ENCODE data around the gene ADGRA3. TPM values are rescaled to one million over a fixed set of nuclear protein-coding genes. Genes with fewer than 3 reads are reported as not detected.

The ADGRA3 gene
- polyA plus RNA-seq, 1 experiment: 36.0 TPM

DNA sequence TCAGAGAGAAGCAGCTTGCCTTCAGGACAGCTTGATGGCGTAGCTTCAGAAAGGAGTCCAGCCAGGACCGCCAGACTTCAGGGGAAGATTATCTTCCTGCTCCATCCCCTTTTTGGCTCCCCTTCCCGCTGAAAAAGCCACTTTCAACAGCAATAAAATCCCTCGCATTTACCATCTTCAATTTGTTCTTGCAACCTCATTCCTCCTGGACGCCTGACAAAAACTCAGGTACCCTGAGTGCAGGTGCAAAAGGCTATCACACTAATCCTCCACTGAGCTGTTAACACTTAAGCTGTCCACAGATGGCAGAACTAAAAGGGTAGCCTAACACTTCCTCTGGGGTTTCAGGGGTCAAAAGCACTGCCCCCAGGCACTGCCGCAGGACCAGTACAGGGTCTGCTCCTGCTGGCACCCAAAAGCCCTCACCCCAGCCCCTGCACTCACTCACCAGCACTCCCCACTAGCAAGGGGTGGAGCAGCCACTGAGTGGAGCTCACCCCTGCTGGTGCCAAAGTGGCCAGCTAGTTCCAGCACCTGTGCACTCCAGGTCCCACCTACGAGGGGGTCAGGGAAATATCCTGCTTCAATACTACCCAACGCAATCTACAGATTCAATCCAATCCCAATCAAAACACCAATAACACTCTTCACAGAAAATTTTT is 145.8 kb downstream of the ADGRA3 start:
- CTCF ChIA-PET: interaction anchor here (2.7 kb wide), 1 partner anchor 19 kb away, joined by 15 read pairs; no protein-coding TSS in a partner anchor
- DNase-seq (ENCODE audit: low read depth, low spot score): no peak
- H3K27ac ChIP-seq (ENCODE audit: low read depth, low read length): no peak overlapping the region
- H3K27me3 ChIP-seq (ENCODE audit: control insufficient read depth, insufficient read depth, low read length): no peaks in the 10 kb centered on the region
- POLR2A ChIA-PET: no interaction called here
- TF ChIP-seq, protein P1, sequence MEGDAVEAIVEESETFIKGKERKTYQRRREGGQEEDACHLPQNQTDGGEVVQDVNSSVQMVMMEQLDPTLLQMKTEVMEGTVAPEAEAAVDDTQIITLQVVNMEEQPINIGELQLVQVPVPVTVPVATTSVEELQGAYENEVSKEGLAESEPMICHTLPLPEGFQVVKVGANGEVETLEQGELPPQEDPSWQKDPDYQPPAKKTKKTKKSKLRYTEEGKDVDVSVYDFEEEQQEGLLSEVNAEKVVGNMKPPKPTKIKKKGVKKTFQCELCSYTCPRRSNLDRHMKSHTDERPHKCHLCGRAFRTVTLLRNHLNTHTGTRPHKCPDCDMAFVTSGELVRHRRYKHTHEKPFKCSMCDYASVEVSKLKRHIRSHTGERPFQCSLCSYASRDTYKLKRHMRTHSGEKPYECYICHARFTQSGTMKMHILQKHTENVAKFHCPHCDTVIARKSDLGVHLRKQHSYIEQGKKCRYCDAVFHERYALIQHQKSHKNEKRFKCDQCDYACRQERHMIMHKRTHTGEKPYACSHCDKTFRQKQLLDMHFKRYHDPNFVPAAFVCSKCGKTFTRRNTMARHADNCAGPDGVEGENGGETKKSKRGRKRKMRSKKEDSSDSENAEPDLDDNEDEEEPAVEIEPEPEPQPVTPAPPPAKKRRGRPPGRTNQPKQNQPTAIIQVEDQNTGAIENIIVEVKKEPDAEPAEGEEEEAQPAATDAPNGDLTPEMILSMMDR (IDR thresholded peaks at IDR 0.05; ENCODE audit: low read depth, low read length): no peak
- no peaks in the 10 kb centered on the region for H3K9me3 ChIP-seq (ENCODE audit: control insufficient read depth, insufficient read depth, low read length)
- H3K4me3 ChIP-seq (ENCODE audit: low read depth, low read length): no peak overlapping the region

DNA sequence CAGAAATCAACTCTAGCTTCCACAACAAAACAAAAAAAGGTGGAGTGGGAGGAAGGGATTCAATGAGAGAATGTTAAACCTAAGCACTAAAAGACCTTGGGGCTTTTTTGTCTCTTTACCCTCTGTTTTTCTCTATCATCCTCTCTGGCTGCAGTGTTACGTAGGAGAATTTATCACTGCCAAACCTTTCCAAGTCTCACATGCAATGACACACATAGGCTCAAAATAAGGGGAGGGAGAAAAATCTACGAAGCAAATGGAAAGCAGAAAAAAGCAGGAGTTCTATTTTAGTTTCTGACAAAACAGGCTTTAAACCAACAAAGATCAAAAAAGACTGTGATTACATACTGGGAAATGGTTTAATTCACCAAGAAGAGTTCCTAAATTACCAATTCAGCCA is 152.1 kb downstream of the ADGRA3 start:
- ChIA-PET CTCF (no interaction called here), POLR2A (no interaction called here)
- H3K9me3 ChIP-seq (ENCODE audit: control insufficient read depth, insufficient read depth, low read length): no peaks in the 10 kb centered on the region
- TF ChIP-seq, protein P1 (IDR thresholded peaks at IDR 0.05; ENCODE audit: low read depth, low read length): no peak
- no peak for DNase-seq (ENCODE audit: low read depth, low spot score)
- no peak overlapping the region for H3K4me3 ChIP-seq (ENCODE audit: low read depth, low read length)
- H3K27ac ChIP-seq (ENCODE audit: low read depth, low read length): no peak overlapping the region
- no peaks in the 10 kb centered on the region for H3K27me3 ChIP-seq (ENCODE audit: control insufficient read depth, insufficient read depth, low read length)

DNA sequence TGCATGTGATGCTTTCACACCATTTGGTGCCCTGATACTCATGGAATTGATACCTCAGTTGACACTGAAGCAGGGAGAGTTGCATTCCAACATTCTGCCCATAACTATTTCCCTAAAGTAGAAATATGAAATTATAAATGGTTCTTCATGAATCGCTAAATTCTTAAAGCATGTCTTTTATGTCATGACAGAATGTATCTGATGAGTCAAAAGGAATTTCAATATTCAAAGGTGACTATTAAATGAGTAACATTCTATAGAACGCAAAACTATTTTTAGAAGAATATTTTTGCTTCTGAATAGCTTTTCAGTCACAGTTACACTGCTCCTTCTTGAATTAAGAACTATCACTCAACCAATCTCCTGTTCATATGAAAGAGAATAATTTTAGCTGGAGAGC is 152.8 kb downstream of the ADGRA3 start:
- no peak overlapping the region for H3K27ac ChIP-seq (ENCODE audit: low read depth, low read length)
- TF ChIP-seq, protein P1 (IDR thresholded peaks at IDR 0.05; ENCODE audit: low read depth, low read length): no peak
- DNase-seq (ENCODE audit: low read depth, low spot score): no peak
- H3K27me3 ChIP-seq (ENCODE audit: control insufficient read depth, insufficient read depth, low read length): no peaks in the 10 kb centered on the region
- H3K4me3 ChIP-seq (ENCODE audit: low read depth, low read length): no peak overlapping the region
- H3K9me3 ChIP-seq (ENCODE audit: control insufficient read depth, insufficient read depth, low read length): no peaks in the 10 kb centered on the region
- ChIA-PET CTCF (no interaction called here), POLR2A (no interaction called here)

DNA sequence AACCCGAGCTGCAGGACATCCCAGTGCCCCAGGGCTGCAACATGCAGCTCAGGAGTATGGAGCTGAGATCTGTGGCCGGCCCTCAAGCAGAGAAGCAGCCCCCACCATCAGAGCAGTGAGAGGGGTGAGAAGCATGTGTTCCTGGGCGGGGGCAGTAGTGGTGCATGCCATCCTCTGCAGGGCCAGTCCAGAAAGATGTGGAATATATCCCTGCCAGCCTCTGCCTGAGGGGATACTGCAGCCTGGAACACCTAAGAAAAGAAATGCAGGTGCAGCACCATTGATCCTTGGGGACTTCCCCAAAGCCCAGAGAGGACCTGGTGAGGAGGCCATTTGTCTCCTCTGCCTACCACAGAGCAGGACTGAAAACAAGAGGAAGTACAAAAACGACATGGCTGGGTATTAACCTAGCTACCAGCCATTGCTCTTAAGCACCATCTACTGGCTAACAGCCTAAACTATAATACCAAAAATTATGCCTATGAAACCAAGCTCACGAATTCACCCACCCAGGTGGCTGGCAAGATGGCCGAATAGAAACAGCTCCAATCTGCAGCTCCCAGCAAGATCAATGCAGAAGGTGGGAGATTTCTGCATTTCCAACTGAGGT is 158.8 kb downstream of the ADGRA3 start:
- Histone ChIP-seq H3K4me3 (ENCODE audit: low read depth, low read length) (no peak overlapping the region), H3K27ac (ENCODE audit: low read depth, low read length) (no peak overlapping the region), H3K9me3 (ENCODE audit: control insufficient read depth, insufficient read depth, low read length) (no peaks in the 10 kb centered on the region), H3K27me3 (ENCODE audit: control insufficient read depth, insufficient read depth, low read length) (no peaks in the 10 kb centered on the region)
- ChIA-PET POLR2A (no interaction called here), CTCF (interaction anchor here (0.6 to 3.1 kb wide), 6 partner anchors 9 to 567 kb away, joined by 3 to 42 read pairs (median 4); no protein-coding TSS in a partner anchor)
- no peak for DNase-seq (ENCODE audit: low read depth, low spot score)
- TF ChIP-seq, protein P1 (IDR thresholded peaks at IDR 0.05; ENCODE audit: low read depth, low read length): peak; percentile 45

GRCh38 chr4:22348410-22348809 is 167.5 kb downstream of the ADGRA3 start:
- H3K27ac ChIP-seq (ENCODE audit: low read depth, low read length): no peak overlapping the region
- ChIA-PET POLR2A (no interaction called here), CTCF (interaction anchor here (0.6 to 1.5 kb wide), 3 partner anchors 21 to 558 kb away, joined by 3 to 5 read pairs (median 5); no protein-coding TSS in a partner anchor)
- no peak overlapping the region for H3K4me3 ChIP-seq (ENCODE audit: low read depth, low read length)
- no peaks in the 10 kb centered on the region for H3K9me3 ChIP-seq (ENCODE audit: control insufficient read depth, insufficient read depth, low read length)
- peak; percentile 16 for DNase-seq (ENCODE audit: low read depth, low spot score)
- H3K27me3 ChIP-seq (ENCODE audit: control insufficient read depth, insufficient read depth, low read length): no peaks in the 10 kb centered on the region
- TF ChIP-seq, protein P1 (IDR thresholded peaks at IDR 0.05; ENCODE audit: low read depth, low read length): no peak

Data from AG04450 (cell line).